Urinary bladder (tissue), 4 donors: ENCODE measurements around the gene TNFRSF9. TPM values are rescaled to one million over a fixed set of nuclear protein-coding genes. Genes with fewer than 3 reads are reported as not detected.
"Not testable (repeated sequence)": the region's sequence is repeated elsewhere in the genome, so short reads cannot be mapped to it uniquely, and the experiment has no call there.

Source experiments
- DNase-seq: peaks from one replicate; pipeline ENCODE4 v3.0.0-alpha.2; 2015; ENCODE audit errors: extremely low spot score
- H3K27ac ChIP-seq: one replicate; pipeline ENCODE4 v1.5.1; 2013; ENCODE audit warnings: low read depth, mild to moderate bottlenecking, moderate library complexity
- H3K36me3 ChIP-seq: one replicate; pipeline ENCODE4 v1.6.1; 2013; ENCODE audit warnings: mild to moderate bottlenecking, moderate library complexity; ENCODE audit not compliant: insufficient read depth
- H3K4me1 ChIP-seq: one replicate; pipeline ENCODE4 v1.6.1; 2013; ENCODE audit warnings: mild to moderate bottlenecking, moderate library complexity; ENCODE audit not compliant: insufficient read depth
- H3K4me3 ChIP-seq: one replicate; pipeline ENCODE4 v1.5.1; 2013; ENCODE audit warnings: low read depth, low read length
- WGBS: extraction: QIAGEN DNeasy Blood & Tissue Kit; methylation state at CpG from one replicate; pipeline ENCODE4 v1.1.7; 2013; 5-methylcytosine and 5-hydroxymethylcytosine counted together
- polyA plus RNA-seq: library from polyadenylated mRNA; stranded (reverse); fragments of 200-250 nt; gene quantifications from one replicate; pipeline ENCODE4 v1.2.3, GENCODE V29; 2013
- total RNA-seq: library from RNA; depleted of rRNA; stranded (reverse); fragments of >200 nt; gene quantifications from one replicate; pipeline ENCODE4 v1.2.3, GENCODE V29; 2014
- donor health status: healthy with polysubstance abuse.
- donor health status: healthy.

TNFRSF9 gene
- total and polyA plus RNA-seq, 2 donors = 0.16 TPM; not detected in 1

GRCh38 chr1:7967651-7968050 is 27.0 kb upstream of the TNFRSF9 start:
- no peak overlapping the region for H3K4me3 ChIP-seq
- no peaks in the 10 kb centered on the region for H3K4me1 ChIP-seq
- DNase-seq = no peak
- H3K27ac ChIP-seq = no peak overlapping the region
- H3K36me3 ChIP-seq = peaks cover 2% of the 10 kb centered on the region
- WGBS = 88% methylated on average over 4 of the region's 4 CpGs

- H3K36me3 ChIP-seq = peaks cover 2% of the 10 kb centered on the region
- WGBS = 56% methylated on average over 1 of the region's 1 CpG
- H3K4me1 ChIP-seq = no peaks in the 10 kb centered on the region
- DNase-seq = no peak
- no peak overlapping the region for H3K27ac ChIP-seq
- no peak overlapping the region for H3K4me3 ChIP-seq
Observed at GRCh38 chr1:7967196-7967595, 26.6 kb upstream of the TNFRSF9 start.

DNA sequence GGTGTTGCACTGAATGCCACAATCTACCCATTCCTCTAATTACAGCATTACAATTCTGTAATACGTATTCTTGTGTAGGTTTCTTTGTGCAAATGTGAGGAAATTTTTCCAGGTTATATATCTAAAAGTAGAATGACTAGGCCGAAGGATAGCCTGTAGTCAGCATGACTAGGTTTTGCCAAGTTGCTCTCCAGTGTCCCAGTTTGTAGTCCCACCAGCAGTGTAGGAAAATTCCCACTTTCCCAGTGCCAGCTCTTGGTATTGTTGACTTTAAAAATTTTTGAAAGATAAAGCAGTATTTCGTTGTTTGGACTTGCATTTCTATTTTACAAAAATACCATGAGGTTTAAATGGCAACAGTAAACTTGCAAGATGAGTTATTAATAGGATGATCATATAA is 23.8 kb upstream of the TNFRSF9 start:
- 86% methylated on average over 3 of the region's 3 CpGs for WGBS
- DNase-seq = no peak
- no peak overlapping the region for H3K4me3 ChIP-seq
- H3K36me3 ChIP-seq = peaks cover 2% of the 10 kb centered on the region
- H3K27ac ChIP-seq = no peak overlapping the region
- H3K4me1 ChIP-seq = no peaks in the 10 kb centered on the region

DNA sequence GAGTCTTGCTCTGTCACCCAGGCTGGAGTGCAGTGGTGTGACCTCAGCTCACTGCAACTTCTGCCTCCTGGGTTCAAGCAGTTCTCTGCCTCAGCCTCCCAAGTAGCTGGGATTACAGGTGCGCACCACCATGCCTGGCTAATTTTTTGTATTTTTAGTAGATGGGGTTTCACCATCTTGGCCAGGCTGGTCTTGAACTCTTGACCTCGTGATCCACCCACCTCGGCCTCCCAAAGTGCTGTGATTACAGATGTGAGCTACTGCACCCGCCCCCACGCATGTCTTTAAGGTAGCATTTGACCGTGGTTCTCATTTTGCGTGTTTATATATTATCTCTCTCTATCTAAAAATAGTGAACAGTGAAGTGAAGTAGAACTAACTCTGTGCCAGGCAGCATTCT is 23.2 kb upstream of the TNFRSF9 start:
- H3K4me3 ChIP-seq, DNase-seq, H3K27ac ChIP-seq, H3K4me1 ChIP-seq, H3K36me3 ChIP-seq: not testable (repeated sequence)
- 94% methylated on average over 7 of the region's 7 CpGs for WGBS

DNA sequence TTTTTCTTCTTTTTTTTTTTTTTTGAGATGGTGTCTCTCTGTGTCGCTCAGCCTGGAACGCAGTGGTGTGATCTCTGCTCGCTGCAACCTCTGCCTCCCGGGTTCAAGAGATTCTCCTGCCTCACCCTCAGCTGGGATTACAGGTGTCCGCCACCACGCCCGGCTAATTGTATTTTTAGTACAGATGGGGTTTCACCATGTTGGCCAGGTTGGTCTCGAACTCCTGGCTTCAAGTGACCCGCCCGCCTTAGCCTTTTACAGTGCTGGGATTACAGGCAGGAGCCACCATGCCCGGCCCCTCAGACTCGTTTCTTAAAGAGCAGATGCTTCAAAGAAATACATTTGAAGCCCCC is 22.7 kb upstream of the TNFRSF9 start:
- DNase-seq, H3K4me3 ChIP-seq, H3K36me3 ChIP-seq, H3K27ac ChIP-seq, H3K4me1 ChIP-seq: not testable (repeated sequence)
- WGBS = 96% methylated on average over 12 of the region's 12 CpGs

DNA sequence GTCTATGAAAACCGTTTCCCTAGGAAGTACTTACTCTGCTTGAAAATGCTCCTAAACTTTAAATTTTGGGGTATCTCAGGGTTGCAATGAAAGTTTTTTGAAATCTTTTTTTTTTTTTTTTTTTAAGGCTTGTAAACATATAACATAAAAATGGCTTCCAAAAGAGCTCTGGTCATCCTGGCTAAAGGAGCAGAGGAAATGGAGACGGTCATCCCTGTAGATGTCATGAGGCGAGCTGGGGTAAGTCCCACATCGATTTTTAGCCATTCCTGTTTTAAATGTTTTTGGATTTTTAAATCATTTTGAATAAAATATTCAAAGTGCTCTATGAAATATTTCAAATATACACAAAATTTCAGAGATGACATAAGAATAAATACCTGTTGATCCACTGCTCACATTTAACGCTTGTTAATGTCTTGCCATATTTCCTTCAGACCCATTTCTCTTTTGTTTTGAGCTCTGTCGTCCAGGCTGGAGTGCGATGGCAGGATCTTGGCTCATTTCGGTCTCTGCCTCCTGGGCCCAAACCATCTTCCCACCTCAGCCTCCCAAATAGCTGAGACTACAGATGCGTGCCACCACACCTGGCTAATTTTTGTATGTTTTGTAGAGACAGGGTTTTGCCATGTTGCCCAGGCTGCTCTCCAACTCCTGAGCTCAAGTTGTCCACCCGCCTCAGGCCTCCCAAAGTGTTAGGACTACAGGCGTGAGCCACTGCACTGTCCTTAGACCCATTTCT is 22.2 kb upstream of the TNFRSF9 start:
- no peak overlapping the region for H3K4me3 ChIP-seq
- no peak overlapping the region for H3K27ac ChIP-seq
- H3K36me3 ChIP-seq = peaks cover 2% of the 10 kb centered on the region
- H3K4me1 ChIP-seq = no peaks in the 10 kb centered on the region
- no peak for DNase-seq
- 86% methylated on average over 11 of the region's 11 CpGs for WGBS

- DNase-seq = no peak
- WGBS = under 1% methylated on average over 10 of the region's 10 CpGs
- H3K36me3 ChIP-seq = peaks cover 2% of the 10 kb centered on the region
- peak overlapping the region; percentile 84 for H3K4me3 ChIP-seq
- no peaks in the 10 kb centered on the region for H3K4me1 ChIP-seq
- H3K27ac ChIP-seq = peak overlapping the region; percentile 89
Observed at GRCh38 chr1:7962014-7962335, 21.3 kb upstream of the TNFRSF9 start.

DNA sequence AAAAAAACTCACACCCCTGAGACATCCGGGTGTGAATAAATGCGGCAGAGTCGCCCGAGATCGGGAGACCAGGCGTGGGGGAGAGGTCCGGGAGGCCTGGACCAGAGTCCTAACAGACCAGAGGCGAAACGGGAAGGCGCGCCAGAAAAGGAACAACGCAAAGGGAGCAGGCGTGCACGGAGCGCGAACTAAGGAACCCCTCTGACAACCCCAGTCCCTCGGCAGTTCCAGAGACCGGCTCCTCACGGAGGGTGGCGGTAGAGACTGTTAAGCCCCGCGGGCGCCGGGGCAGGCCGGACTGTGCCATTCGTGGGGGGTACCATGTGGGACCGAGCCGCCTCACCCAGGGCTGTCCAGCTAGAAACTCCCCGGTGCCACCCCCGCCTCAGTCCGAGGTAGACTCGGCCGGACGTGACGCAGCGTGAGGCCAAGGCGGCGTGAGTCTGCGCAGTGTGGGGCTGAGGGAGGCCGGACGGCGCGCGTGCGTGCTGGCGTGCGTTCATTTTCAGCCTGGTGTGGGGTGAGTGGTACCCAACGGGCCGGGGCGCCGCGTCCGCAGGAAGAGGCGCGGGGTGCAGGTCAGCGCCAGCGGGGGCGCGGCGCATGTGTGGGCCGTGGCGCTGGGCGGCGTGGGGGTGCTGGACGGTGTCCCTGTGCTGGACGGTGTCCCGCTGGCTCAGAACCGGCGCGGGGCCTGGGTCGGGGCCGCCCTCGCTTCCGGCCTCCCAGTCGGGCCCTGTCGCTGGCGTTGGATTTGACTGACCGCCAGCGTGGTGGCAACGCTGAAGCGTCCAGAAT is 20.8 kb upstream of the TNFRSF9 start, which contains the start of gene PARK7:
TSS of gene PARK7 (plus strand) at position 496 of the 798 bp plus-strand sequence. CDS start 1,075 bp downstream, outside the sequence.
- Histone ChIP-seq H3K4me3 (peak within 1 kb of the TSS; percentile 84), H3K36me3 (peaks cover 2% of the 10 kb centered on the region), H3K27ac (peak within 1 kb of the TSS; percentile 89), H3K4me1 (no peaks in the 10 kb centered on the region)
- WGBS = under 1% methylated on average over 81 of the region's 81 CpGs
- DNase-seq = peak; percentile 98

DNA sequence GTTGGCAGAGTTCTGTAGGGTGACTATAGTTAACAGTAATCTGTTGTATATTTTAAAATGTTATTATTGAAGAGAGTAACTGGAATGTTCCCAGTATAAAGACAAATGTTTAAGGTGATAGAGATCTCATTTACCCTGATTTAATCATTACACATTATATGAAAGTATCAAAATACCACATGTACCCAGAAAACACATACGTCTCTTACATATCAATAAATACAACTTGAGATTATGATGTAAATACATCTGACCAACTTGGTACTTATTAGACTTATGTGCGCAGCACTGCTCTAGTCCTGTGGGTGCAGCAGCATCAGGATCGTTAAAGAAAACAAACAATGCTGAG is 20.2 kb upstream of the TNFRSF9 start:
- peak overlapping the region; percentile 86 for H3K27ac ChIP-seq
- peaks cover 1% of the 10 kb centered on the region for H3K36me3 ChIP-seq
- no peaks in the 10 kb centered on the region for H3K4me1 ChIP-seq
- H3K4me3 ChIP-seq = peak overlapping the region; percentile 59
- WGBS = under 1% methylated on average over 3 of the region's 3 CpGs
- DNase-seq = no peak

- WGBS = 83% methylated on average over 2 of the region's 2 CpGs
- H3K27ac ChIP-seq = no peak overlapping the region
- no peaks in the 10 kb centered on the region for H3K36me3 ChIP-seq
- DNase-seq = no peak
- H3K4me1 ChIP-seq = no peaks in the 10 kb centered on the region
- H3K4me3 ChIP-seq = no peak overlapping the region
Observed at GRCh38 chr1:7960165-7960564, 19.5 kb upstream of the TNFRSF9 start.

- WGBS = 85% methylated on average over 10 of the region's 10 CpGs
- no peak overlapping the region for H3K4me3 ChIP-seq
- H3K27ac ChIP-seq = no peak overlapping the region
- no peaks in the 10 kb centered on the region for H3K36me3 ChIP-seq
- no peak for DNase-seq
- no peaks in the 10 kb centered on the region for H3K4me1 ChIP-seq
Observed at GRCh38 chr1:7956218-7957032, 15.8 kb upstream of the TNFRSF9 start.

DNA sequence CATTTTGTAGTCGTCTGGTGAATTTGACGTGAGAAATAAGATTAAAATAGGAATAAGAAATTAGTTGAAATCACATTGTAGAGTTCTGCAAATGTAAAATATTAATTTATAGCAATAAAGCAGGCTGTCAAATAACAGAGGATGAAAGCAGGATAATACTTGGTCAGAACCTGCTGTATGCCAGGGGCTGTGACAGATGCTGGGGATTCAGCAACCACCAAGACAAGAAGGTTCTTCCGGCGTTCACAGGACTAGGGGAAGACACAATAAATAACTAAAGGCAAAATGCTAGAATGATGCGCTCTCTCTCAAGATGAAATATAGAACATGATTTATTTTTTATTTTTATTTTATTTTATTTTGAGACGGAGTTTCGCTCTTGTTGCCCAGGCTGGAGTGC is 14.0 kb upstream of the TNFRSF9 start:
- Histone ChIP-seq H3K36me3 (no peaks in the 10 kb centered on the region), H3K27ac (no peak overlapping the region), H3K4me3 (peak overlapping the region; percentile 51), H3K4me1 (no peaks in the 10 kb centered on the region)
- DNase-seq = no peak
- WGBS = 69% methylated on average over 7 of the region's 7 CpGs

DNA sequence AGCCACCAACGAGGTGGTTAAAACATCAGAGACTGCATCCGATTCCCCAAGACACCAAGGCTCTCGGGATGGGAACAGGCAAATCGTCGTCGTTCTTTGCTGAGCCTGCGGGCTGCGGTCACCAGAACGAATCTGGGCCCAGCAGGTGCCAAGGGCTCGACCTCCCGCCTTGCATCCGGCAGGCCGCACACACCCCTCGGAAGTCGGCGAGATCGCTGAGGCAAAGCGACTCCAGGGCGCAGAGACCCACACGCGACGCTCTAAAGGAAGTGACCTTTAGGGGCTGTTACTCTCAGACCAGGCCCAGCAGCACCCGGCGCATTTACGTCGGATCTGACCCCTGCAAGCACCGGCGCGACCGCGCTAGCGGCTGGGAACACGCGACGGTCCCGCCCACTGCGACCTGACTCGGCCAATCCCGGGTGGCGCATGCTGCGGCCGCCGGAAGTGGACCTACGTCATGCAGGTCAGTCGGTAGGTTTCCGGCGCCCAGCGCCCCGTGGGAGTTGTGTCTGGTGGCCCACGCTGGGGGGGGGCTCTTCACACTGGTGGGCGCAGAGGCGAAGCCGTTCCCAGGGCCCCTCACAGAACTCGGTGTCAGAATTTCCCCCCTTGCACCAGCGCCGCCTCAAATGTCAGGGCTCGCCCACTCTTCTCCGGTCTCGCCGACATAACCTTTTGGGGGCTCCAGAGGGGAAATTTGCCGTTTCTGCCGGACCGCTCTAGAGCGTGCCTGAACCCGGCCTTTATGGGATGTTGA is 13.4 kb upstream of the TNFRSF9 start:
- DNase-seq = peak; percentile 67
- Histone ChIP-seq H3K27ac (peak overlapping the region; percentile 81), H3K4me1 (no peaks in the 10 kb centered on the region), H3K4me3 (peak overlapping the region; percentile 51), H3K36me3 (no peaks in the 10 kb centered on the region)
- 1% methylated on average over 65 of the region's 65 CpGs for WGBS
